IPS DF 4.7 (cell line): ENCODE results near the gene OR2G6.
"Not testable (repeated sequence)": the region's sequence is repeated elsewhere in the genome, so short reads cannot be mapped to it uniquely, and the experiment has no call there.

Experiments used
- DNase-seq: peaks from one replicate; pipeline ENCODE4 v3.0.0-alpha.2; 2013; ENCODE audit warnings: low spot score; ENCODE audit errors: extremely low read depth

Gene OR2G6

DNA sequence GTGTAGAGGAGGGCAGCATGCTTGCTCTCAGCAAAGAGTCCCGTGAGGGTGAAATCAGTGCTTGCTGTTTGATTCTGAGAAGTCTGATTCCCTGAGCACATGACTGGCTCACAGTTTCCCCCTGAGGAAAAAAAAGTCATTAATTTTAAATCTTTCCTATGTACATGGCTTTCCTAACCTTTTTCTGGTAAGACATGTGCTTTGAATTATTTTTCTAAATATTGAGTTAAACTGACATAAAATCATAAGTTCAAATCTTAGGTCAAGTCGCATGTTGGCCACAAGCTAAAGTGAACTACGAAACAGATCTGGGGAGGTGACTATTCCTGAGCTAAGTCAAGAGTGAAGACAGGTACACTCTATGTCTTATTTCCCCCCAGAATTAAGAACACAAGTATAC, 66.8 kb downstream of the OR2G6 start, which contains the start of gene OR2T34:
TSS of gene OR2T34 (minus strand) at position 101 of the 400 bp plus-strand sequence. CDS start at position 101, 0 bp downstream.
- not testable (repeated sequence) for DNase-seq

DNA sequence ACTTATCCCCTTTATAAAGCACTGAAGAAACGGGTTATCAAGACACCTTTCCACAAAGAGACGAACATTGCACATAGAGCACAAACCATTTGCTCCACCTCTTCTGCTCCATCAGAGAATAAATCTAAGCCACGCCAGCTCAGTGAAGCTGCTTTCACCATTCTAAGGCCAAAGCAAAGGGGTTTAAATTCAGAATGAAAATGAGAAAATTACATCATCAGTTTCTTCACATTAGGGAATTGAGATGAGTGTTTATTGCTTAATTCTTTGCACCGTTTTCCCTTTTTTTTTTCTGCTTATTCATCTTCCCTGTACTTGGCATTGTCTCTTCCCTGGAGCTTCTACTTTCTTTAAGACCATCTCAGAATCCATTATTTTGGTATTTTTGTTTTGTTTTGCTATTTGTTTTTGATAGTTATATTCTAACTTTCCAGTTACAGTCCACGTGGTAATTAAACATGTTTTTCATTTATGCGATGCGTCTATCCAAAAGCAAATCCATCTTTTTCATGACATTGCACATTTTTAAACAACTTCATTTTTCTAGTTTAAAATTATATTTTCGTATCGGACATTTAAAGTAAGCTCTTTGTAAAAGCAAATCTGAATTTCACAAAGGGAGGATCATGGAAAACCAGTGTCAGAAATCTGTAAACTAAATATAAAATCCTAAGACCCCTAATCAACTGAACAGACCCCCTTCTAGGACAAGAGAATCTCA, 68.5 kb downstream of the OR2G6 start:
- no peak for DNase-seq
